Activated effector memory CD4-positive, alpha-beta T cell treated with Interleukin-2 at 50 U/mL for 16 hours (primary cell): ENCODE results near the gene METTL16.

Source experiments
- DNase-seq: peaks from one replicate; pipeline ENCODE4 v3.0.0-alpha.2; 2020

The METTL16 gene

GRCh38 chr17:2393954-2394749 lies 117.5 kb downstream of the METTL16 start:
- DNase-seq, result no peak

- DNase-seq, result peak; percentile 88
Observed at GRCh38 chr17:2393174-2393953, 118.3 kb downstream of the METTL16 start.

- peak; percentile 97 for DNase-seq
Observed at GRCh38 chr17:2392252-2393173, 119.2 kb downstream of the METTL16 start.

- no peak for DNase-seq
Observed at GRCh38 chr17:2391597-2392251, 120.0 kb downstream of the METTL16 start.

- DNase-seq, result no peak
Observed at GRCh38 chr17:2390199-2390836, 121.4 kb downstream of the METTL16 start.

GRCh38 chr17:2388683-2389055 lies 123.0 kb downstream of the METTL16 start:
- DNase-seq, result no peak

GRCh38 chr17:2388020-2388682 lies 123.5 kb downstream of the METTL16 start:
- no peak for DNase-seq

- DNase-seq, result no peak
Observed at GRCh38 chr17:2387086-2388019, 124.3 kb downstream of the METTL16 start.

- DNase-seq, result no peak
Observed at GRCh38 chr17:2386400-2387085, 125.1 kb downstream of the METTL16 start.

- DNase-seq, result no peak
Observed at GRCh38 chr17:2385240-2386210, 126.2 kb downstream of the METTL16 start.

- no peak for DNase-seq
Observed at GRCh38 chr17:2384439-2385127, 127.1 kb downstream of the METTL16 start.

GRCh38 chr17:2383628-2384167 lies 128.0 kb downstream of the METTL16 start:
- no peak for DNase-seq

GRCh38 chr17:2380950-2381649 lies 130.6 kb downstream of the METTL16 start:
- DNase-seq, result no peak

GRCh38 chr17:2380226-2380922 lies 131.3 kb downstream of the METTL16 start:
- no peak for DNase-seq

- no peak for DNase-seq
Observed at GRCh38 chr17:2379489-2380225, 132.0 kb downstream of the METTL16 start.
